ENCODE measurements around the gene FGF8. TPM values are rescaled to one million over a fixed set of nuclear protein-coding genes. Genes with fewer than 3 reads are reported as not detected.

FGF8 gene
- total RNA-seq, 2 donors from 2014 or later = not detected

- no peaks in the 10 kb centered on the region for H3K4me1 Mint-ChIP-seq (ENCODE audit: low read depth in 2 of 2)
- ATAC-seq = no peak
- peaks cover 9 to 17% of the 10 kb centered on the region in 2 donors for H3K27me3 Mint-ChIP-seq
- H3K4me3 Mint-ChIP-seq = no peak overlapping the region
- DNase-seq (ENCODE audit: low spot score) = no peak
- H3K9me3 Mint-ChIP-seq = no peaks in the 10 kb centered on the region
- H3K36me3 Mint-ChIP-seq = no peaks in the 10 kb centered on the region
- H3K27ac Mint-ChIP-seq = no peak overlapping the region
These were observed 55.2 kb downstream of the FGF8 start for GRCh38 chr10:101720606-101721230.

Other genes with a start within 250 kb of the FGF8 start
- 10 to 100 TPM; 27.6 to 37.3 TPM for gene POLL, start 187.9 kb downstream of the FGF8 start, total RNA-seq
- gene DPCD, start 187.8 kb downstream of the FGF8 start, total RNA-seq = 10 to 100 TPM in 1 of 2 donors, 1 to 10 TPM in 1; 8.2 to 11.2 TPM
- 10 to 100 TPM; 45.5 to 52.3 TPM for gene FBXW4, start 80.9 kb downstream of the FGF8 start, total RNA-seq
- gene NPM3, start 7.3 kb upstream of the FGF8 start, total RNA-seq = 100 to 1,000 TPM in 1 of 2 donors, 10 to 100 TPM in 1; 52.5 to 157 TPM
- gene OGA, start 42.3 kb upstream of the FGF8 start, total RNA-seq = 100 to 1,000 TPM; 174 to 237 TPM
- gene KCNIP2, start 67.7 kb upstream of the FGF8 start, total RNA-seq = 1 to 10 TPM; 2.2 to 6.8 TPM